Hippocampal formation (tissue), 2 donors: ENCODE data around the gene CCDC12.
"Not testable (repeated sequence)": the region's sequence is repeated elsewhere in the genome, so short reads cannot be mapped to it uniquely, and the experiment has no call there.

ENCODE experiments used
- DNase-seq, 2 donors: peaks; one replicate each; lab custom pipeline; 2025; lab: John Stamatoyannopoulos, UW

Gene CCDC12

DNA sequence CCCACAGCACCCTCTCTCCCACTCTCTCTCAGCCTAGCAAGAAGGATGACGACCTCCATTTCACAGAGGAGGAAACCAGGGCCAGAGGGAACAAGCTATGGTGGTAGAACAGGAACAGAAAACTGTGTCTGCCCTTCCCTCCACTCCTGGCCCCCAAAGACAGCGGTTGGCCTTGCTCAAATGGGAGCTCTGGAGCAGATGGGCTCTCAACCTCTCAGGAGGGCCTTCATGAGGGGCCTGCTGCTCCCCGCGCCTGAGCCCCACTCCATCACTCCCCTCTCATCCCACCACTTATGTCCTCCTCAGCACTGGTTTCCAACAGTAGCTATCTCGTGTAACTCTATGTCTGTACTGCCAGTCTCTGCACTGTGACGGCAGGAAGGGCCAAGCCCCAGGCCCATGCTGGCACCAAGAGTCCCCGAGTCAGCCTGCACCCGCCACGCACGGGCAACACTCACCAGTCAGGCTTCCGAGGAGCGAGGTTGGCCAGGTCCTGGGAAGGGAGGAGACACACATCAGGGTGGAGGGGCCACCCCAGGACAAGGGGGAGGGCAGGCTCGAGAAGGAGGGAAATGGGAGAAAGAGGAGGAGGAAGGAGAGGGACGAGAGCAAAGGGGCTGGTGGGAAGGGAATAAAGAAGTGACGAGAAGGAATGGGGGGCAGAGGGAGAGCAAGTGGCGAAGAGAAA is 53.5 kb downstream of the CCDC12 start:
- DNase-seq = no peak

DNA sequence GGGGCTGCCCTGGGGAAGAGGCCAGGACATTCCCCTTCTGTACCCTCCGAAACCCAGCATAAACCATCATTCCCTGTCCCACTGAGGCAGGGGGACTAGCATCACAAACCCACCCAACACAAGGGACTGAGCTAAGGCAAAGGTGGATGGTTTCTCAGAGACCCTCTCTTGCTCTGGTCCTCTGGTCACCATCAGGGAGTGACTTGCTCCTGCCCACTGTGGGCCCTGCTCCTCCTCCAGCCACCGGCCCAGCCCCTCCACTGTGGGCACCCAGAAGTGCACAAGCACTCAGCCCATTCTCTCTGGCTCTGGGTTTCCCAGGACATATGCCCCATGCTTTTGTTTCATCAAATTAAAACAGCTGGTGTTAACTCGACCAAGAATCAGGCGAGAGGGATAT is 54.1 kb downstream of the CCDC12 start:
- no peak for DNase-seq

GRCh38 chr3:46921871-46922271 is 54.7 kb downstream of the CCDC12 start:
- DNase-seq = no peak

DNA sequence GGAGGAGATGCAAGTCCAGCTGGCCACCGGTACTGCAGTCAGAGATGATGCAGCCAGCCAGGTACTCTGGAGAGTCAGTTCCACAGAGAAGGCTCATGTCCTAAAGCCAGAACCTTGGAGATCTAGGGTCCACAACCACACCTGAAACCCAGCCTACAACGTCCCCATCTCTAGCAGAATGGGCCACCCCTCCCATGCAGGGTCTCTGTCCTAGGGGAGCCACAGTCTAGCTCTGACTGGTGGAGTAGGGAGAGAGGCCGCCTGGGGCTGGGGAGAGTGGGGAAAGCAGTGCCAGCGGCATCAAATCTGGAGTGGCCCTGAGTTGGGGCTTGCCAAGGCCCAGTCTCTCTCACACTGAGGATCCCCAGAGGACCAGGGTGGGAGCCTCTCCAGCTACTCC is 55.5 kb downstream of the CCDC12 start:
- no peak for DNase-seq

DNA sequence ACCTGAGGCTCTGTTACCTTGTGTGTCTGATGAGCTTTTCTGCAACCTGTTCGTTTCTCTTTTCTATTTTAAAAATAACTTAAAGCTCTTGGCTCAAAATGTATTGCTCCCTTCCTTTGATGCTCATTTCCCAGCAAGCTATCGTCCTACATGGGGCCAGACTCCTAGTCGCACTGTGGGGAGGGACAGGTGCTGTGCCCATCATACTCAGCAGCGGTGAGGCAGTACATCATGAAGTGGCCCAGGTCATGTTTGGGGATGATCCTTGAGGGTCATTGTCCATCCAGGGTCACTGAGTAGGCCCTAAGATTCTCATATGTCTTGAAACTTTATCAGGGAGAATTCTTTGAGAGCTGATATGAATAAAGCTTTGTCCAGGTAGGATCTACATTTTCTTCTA is 57.9 kb downstream of the CCDC12 start:
- DNase-seq = no peak

DNA sequence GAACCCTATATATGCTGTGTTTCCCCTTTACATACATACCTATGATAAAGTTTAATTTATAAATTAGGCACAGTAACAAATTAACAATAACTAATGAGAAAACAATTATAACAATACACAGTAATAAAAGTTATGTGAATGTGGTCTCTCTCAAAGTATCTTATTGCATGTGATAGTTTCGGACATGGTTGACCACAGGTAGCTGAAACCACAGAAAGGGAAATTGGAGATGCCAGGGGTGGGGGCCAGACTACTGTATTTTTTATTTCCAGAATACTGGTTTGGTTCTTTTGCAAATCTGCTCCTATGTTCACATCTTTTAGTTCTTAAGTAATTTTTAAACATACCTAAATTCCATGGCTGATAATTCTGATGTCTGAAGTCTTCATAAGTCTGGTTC is 58.3 kb downstream of the CCDC12 start:
- DNase-seq = no peak

GRCh38 chr3:46917257-46917656 is 59.3 kb downstream of the CCDC12 start:
- DNase-seq = no peak

DNA sequence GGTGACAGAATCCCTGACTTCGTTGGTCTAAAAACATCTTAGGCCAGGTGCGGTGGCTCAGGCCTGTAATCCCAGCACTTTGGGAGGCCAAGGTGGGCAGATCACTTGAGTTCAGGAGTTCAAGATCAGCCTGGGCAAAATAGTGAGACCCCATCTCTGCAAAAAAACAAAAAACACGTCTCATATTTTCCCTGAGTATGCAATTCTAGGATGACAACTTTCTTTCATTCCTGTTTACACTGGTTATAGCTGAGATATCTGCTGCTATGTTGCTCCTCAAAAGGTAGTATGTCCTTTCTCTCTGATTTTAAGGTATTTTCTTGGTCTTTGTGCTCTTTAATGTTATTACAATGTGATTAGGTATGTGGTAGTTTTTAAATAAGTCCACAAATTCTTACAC is 59.7 kb downstream of the CCDC12 start:
- no peak for DNase-seq

- DNase-seq = no peak
Observed at GRCh38 chr3:46916278-46916677, 60.3 kb downstream of the CCDC12 start.

GRCh38 chr3:46915297-46915822 is 61.2 kb downstream of the CCDC12 start:
- DNase-seq = no peak

DNA sequence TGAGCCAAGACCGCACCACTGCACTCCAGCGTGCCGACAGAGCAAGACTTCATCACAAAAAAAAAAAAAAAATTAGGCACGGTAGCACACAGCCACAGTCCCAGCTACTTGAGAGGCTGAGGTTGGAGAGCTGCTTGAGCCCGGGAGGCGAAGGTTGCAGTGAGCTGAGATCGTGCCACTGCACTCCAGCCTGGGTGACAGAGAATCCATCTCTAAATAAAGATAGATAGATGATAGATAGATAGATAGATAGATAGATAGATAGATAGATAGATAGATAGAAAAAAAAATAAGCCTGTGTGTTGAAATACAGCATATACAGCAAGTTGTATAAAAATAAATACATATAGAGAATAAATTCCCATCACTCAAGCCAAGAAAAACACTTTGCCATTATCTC is 61.7 kb downstream of the CCDC12 start:
- DNase-seq = no peak

- DNase-seq = no peak
Observed at GRCh38 chr3:46913644-46914043, 62.9 kb downstream of the CCDC12 start.

DNA sequence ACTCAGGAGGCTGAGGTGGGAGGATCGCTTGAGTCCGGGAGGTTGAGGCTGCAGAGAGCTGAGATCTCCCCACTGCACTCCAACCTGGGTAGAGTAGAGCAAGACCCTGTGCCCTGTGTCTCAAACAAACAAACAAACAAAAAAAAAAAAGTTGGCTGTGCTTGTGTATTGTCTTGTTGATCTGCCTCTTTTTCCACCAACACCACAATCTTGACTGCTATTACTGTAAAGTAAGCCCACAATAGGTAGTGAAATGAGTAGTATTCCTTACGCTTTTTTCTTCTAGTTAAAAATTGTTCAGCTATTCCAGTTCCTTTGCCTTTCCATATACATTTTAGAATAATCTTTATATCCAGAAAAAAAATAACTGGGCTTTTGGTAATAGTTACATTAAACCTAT is 63.6 kb downstream of the CCDC12 start:
- no peak for DNase-seq

DNA sequence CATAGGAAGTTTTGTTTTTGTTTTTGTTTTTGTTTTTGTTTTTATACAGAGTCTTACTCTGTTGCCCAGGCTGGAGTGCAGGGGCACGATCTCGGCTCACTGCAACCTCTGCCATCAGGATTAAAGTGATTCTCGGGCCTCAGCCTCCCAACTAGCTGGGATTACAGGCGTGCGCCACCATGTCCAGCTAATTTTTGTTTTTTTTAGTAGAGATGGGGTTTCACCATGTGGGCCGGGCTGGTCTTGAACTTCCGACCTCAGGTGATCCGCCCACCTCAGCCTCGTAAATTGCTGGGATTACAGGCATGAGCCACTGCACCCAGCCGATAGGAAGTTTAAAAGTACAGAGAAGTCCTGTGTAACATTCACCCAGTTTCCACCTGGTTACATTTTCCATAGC is 65.6 kb downstream of the CCDC12 start:
- not testable (repeated sequence) for DNase-seq

DNA sequence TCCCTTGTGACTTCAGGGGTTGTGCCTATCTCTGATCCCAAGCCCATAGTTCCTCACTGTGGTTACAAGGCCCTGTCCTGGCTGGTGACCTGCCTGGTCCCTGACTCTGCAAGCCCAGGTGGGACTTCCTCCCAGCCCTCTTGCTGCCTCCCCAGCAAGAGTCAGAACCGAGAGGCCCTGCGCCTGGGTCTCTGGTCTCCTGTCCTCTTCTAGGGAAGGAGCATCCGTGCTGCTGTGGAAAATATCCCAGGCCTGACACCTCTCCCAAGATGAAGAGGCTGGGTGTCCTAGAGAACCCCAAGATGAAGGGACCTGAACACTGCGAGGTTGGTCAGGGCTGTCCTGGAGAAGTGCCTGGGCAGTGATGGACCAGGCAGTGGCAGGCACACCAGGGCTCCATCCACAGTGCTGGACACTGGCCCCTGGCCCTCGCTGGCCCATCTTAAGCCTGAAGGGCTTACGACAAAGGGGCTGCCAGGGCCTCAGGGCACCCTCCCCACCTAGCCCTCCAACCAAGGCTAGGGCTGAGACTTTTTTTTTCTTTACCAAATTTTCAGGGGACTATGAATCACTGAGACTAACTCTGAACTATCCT is 66.3 kb downstream of the CCDC12 start:
- no peak for DNase-seq

- DNase-seq = peak; percentile 59 to 74
Observed at GRCh38 chr3:46909535-46910161, 66.9 kb downstream of the CCDC12 start.

DNA sequence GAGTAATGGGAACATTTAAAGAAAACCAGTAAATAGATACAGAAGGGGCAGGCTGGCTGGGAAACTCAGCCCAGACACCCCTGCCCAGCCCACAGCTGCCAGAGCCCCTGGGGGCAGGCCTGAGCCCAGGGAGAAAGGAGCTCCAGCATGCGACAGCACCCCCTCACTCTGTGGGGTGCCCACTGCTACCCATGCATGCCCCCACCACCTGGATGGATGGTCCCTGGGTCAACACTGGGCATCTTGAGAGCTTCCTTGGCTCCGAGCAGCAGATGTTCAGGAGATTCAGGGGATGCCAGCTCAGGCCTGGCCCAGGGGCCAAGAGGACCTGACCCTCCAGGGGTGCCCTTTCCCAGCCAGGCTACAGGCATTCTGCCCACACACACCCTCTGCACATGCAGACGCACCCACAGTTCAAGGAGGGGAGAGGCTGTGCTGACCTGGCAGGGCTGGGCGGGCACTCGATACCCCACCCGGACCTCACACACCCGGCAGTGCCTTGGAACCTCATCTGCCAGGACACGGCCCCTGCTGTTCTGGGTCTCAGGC is 67.5 kb downstream of the CCDC12 start:
- DNase-seq = no peak

DNA sequence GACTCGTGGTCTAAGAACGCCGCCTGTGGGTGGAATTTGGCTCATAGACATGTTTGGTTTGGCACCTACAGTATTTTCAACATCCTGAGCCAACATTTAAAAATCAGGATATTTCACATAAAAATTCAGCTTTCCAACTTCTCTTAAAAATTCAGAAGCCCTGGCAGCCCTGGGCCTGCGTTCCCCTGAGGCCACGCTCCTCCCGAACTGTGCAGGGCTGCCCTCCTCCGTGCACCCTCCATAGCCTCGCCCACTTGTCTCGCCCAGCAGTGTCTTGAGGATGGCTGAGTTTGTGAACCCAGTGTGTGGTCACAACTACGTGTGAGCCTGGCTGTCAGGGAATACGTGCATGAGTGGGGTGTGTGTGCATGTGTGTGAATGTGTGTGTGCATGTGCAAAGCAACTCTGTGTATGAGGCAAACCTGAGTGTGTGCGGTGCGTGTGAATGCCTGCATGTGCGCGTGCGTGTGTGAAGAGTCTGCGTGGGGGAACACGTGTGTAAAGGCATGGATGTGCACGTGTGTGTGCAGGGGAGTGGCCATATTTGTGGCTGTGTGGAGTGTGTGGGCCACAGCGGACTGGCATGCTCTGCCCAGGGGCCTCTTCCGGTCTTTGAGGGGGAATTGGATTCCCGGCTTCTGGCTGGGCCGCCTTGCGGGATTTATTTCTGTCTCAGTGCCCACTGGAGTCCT is 68.1 kb downstream of the CCDC12 start:
- DNase-seq = no peak

DNA sequence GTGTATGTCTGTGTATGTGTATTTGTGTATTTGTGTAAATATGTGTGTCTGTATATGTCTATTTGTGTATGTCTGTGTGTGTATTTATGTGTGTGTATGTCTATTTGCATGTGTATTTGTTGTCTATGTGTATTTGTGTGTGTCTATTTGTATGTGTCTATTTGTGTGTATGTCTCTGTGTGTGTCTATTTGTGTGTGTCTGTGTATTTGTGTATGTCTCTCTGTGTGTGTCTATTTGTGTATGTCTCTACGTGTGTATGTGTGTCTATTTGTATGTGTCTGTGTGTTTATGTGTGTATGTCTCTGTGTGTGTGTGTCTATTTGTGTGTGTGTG is 68.6 kb downstream of the CCDC12 start:
- no peak for DNase-seq

DNA sequence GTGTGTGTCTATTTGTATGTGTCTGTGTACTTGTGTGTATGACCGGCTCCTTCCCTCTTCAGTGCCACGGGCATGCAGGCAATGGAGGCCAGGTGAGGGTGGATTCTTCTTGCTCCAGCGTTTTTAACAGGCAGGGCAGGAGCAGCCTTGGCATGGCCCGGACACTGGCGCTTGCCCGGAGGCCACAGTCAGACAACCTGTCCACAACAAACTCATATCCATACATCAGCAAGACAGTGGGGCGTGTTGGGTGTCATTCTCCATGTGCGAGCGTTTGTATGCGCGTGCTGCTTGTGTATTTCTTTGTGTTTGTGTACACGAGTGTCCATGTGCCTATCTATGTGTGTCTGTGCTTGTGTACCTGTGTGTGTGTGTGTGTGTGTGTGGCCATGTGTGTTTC is 69.3 kb downstream of the CCDC12 start:
- DNase-seq = no peak

DNA sequence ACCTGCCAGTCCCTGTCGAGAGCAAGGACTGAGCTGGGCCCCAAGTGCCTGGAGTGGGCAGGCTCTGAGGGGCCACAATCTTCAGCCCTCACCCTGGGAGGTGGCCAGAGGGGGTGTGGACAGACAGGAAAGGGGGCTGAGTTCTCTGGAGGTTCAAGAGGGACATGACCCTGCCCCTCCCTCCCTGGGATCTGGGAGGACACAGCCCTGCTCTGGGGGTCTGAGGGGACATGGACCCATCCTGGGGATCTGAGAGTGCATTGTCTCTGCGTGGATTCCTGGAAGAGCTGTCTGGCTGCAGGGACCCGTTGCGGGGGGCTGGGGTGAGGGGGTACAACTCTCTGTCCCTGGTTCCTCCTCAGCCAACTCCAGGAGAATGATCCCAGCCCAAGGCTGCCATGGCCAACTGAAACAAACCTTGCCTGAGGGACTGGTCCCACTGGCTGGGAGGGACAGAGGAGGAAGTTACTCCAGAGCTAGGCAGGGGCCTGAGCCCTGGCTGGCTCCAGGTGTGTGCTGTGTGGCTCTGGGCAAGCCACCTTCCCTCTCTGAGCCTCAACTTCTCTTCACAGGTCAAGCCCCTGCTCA is 70.0 kb downstream of the CCDC12 start:
- no peak for DNase-seq
